ENCODE measurements around the gene ZNF263.
"Not testable (repeated sequence)": the region's sequence is repeated elsewhere in the genome, so short reads cannot be mapped to it uniquely, and the experiment has no call there.

DNA sequence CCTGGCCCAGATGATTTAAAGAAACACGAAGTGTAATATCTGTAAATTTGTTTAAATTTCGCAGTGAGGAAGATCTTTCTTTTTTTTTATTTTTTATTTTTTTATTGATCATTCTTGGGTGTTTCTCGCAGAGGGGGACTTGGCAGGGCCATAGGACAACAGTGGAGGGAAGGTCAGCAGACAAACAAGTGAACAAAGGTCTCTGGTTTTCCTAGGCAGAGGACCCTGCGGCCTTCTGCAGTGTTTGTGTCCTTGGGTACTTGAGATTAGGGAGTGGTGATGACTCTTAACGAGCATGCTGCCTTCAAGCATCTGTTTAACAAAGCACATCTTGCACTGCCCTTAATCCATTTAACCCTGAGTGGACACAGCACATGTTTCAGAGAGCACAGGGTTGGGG is 12.6 kb upstream of the ZNF263 start:
- TF ChIP-seq, protein P1, sequence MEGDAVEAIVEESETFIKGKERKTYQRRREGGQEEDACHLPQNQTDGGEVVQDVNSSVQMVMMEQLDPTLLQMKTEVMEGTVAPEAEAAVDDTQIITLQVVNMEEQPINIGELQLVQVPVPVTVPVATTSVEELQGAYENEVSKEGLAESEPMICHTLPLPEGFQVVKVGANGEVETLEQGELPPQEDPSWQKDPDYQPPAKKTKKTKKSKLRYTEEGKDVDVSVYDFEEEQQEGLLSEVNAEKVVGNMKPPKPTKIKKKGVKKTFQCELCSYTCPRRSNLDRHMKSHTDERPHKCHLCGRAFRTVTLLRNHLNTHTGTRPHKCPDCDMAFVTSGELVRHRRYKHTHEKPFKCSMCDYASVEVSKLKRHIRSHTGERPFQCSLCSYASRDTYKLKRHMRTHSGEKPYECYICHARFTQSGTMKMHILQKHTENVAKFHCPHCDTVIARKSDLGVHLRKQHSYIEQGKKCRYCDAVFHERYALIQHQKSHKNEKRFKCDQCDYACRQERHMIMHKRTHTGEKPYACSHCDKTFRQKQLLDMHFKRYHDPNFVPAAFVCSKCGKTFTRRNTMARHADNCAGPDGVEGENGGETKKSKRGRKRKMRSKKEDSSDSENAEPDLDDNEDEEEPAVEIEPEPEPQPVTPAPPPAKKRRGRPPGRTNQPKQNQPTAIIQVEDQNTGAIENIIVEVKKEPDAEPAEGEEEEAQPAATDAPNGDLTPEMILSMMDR (IDR thresholded peaks at IDR 0.05; ENCODE audit: borderline replicate concordance, extremely low read depth, low read length, poor library complexity, severe bottlenecking), result not testable (repeated sequence)
- TF ChIP-seq EZH2 (IDR thresholded peaks at IDR 0.05; ENCODE audit: borderline replicate concordance, low read depth, low read length, severe bottlenecking), result not testable (repeated sequence)
